Measurements from ENCODE around the gene RBPJL.
A peak's percentile ranks its signal among the peaks of the same experiment; 100 is the strongest.

RBPJL gene

DNA sequence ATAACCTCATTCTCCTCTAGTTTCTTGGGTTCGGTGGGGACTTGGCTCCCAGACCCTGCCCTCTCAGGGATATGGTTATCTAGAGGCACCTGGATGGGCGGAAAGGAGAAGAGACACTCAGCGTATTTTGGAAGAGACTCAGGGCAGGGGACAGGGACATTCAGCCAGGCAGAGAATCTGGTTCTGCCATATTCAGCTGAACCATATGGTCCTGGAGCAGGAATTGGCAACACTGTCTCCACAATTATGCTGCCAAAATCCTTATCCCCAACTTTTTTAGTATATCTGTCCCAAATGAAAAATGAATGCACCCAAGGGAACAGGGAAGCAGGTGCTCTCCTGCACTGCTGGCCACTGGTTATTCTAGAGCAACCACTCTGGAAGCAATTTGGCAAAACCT, 23.8 kb downstream of the RBPJL start:
- no peak overlapping the region for H3K4me3 ChIP-seq (replicated peaks; ENCODE audit: low read depth, low read length)
- TF ChIP-seq, protein P1, sequence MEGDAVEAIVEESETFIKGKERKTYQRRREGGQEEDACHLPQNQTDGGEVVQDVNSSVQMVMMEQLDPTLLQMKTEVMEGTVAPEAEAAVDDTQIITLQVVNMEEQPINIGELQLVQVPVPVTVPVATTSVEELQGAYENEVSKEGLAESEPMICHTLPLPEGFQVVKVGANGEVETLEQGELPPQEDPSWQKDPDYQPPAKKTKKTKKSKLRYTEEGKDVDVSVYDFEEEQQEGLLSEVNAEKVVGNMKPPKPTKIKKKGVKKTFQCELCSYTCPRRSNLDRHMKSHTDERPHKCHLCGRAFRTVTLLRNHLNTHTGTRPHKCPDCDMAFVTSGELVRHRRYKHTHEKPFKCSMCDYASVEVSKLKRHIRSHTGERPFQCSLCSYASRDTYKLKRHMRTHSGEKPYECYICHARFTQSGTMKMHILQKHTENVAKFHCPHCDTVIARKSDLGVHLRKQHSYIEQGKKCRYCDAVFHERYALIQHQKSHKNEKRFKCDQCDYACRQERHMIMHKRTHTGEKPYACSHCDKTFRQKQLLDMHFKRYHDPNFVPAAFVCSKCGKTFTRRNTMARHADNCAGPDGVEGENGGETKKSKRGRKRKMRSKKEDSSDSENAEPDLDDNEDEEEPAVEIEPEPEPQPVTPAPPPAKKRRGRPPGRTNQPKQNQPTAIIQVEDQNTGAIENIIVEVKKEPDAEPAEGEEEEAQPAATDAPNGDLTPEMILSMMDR (IDR thresholded peaks at IDR 0.05; ENCODE audit: low read depth, low read length, missing control alignments): no peak
- no peak for DNase-seq (ENCODE audit: extremely low read depth, low read depth)

DNA sequence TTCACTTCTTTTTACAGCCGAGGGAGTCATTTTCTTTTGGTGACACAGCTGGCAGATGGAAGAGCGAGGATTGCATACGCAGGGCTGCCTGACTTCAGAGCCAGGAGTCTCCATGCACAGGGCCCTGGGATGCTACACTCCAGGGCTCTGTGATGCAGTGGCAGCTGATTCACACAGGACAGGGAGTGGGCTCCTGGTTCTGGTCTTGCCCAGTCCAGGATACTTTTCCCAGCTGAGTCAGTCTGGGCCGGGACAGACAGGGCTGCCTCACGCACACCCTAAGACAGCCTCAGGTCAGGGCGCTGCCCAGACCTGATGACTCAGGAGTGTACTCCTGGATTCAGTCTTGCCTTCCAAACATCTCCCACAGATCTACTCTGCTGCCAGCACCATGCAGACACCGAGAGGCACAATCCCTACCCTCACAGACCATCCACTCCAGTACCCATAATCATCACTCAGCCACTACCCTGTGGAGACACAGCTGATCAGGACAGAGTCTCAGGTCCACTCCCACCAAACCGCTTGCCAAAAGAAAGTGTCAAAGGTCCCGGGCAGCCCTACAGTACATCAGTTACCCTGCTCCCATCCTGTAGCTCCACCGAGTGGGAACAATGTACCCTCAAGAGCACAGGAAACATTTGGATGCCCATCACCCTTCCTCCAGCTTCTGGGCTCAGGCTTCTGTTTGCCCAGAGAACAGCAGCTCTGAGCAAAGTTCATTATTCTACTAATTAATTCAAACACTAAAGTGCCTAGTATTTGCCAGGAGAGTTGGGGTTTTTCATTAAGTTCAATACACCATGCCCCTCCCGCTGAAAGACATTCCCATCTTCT, 30.1 kb downstream of the RBPJL start:
- H3K4me3 ChIP-seq (replicated peaks; ENCODE audit: low read depth, low read length): no peak overlapping the region
- TF ChIP-seq, protein P1 (IDR thresholded peaks at IDR 0.05; ENCODE audit: low read depth, low read length, missing control alignments): no peak
- DNase-seq (ENCODE audit: extremely low read depth, low read depth): peak; percentile 54

DNA sequence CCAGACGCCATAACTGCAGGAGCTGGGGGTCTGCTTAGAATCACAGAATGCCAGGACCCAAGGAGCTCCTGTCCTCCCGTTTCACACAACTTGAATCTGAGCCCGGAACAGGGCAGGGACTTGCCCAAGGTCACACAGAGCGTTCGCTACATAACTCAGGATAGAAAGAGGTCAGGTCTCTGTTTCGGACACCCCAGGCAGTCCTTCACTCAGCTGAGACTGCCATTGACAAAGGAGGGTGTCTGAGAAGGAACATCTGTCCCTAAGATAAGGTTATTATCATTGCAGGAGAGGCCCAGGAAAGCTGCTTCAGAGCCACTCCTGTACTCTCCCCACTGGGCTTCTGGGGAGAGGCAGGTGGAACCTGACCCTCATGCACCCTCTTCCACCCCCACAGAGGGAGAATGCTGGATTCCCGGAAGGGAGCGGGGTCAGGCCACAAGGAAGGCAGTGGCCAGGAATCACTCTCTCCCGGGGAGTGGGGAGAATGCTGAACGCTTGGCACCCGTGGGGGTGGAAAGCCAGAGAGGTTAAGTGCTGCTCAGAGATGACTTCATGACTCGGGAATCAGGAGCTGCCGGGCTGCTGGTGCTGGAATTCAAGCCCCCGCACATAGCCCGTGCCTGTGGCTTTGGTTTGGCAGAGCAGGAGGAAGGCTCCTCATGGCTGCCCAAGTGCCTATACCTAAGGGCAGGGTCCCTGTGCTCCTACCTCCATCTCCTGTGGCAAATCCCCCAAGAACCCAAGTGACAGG, 30.9 kb downstream of the RBPJL start:
- no peak overlapping the region for H3K4me3 ChIP-seq (replicated peaks; ENCODE audit: low read depth, low read length)
- DNase-seq (ENCODE audit: extremely low read depth, low read depth): peak; percentile 66

DNA sequence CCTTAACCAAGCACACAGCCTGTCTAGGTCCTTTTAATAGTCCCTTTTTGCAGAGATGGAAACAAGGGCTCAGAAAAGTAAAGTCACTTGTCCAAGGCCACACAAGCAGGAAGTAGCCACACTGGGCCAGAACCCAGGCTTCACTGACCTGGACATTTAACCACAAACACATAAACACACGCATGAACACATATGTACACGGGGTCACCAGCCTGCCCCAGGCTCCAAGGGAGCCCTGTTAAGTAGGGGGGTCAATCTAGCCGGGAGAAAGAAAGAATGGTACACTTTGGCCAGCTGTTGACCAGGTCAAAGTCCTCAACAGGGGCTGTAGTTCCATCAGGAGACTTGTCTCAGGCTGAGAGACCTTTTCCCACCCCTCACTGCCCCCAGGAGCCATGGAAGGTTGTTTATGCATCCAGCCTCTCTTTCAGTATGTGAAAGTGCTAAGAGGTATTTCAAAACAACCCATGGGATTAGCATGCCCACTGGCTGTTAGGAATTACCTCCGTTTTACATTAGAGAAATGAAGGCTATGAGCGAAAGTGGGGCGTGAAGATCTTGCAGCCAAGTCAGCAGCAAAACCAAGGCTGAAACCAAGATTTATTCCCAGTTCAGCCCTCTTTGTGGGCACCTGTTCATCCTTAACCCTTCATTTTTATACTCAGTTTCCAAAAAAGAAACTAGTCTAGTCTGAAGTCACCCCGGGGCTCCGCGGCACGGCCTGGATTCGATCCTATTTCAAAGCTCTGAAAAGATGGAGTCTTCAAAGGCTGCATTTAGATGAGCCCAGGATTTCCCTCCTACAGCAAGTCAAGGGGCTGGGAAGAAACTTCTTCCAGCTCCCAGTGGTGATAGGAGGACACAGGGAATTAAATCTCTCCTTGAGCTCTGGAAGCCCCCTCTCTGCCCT, 31.7 kb downstream of the RBPJL start:
- no peak for DNase-seq (ENCODE audit: extremely low read depth, low read depth)
- H3K4me3 ChIP-seq (replicated peaks; ENCODE audit: low read depth, low read length): no peak overlapping the region
- TF ChIP-seq, protein P1 (IDR thresholded peaks at IDR 0.05; ENCODE audit: low read depth, low read length, missing control alignments): no peak

More for the DNA sequence above, 30.9 kb downstream of the RBPJL start:
- TF ChIP-seq, protein P1 (IDR thresholded peaks at IDR 0.05; ENCODE audit: low read depth, low read length, missing control alignments): no peak

DNA sequence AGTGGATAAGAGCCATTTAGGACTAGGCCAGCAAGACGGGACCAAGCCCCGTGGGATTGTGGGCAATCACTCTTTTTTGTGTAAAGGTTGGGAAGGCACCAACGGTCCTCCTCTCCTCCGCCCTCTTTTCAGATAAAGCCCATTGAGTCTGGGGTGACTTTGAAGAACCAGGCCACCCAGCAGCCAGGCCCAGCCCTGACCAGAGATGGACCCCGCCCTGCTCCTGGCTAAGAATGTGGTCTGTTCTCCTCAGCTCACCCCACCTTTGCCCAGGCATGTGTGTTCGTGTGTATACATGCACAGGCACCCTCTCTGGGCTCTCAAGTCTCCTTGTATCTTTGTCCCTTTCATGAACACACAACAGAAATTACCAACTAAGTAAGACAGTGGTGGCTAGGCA, 32.4 kb downstream of the RBPJL start:
- DNase-seq (ENCODE audit: extremely low read depth, low read depth): no peak
- TF ChIP-seq, protein P1 (IDR thresholded peaks at IDR 0.05; ENCODE audit: low read depth, low read length, missing control alignments): no peak
- H3K4me3 ChIP-seq (replicated peaks; ENCODE audit: low read depth, low read length): no peak overlapping the region

DNA sequence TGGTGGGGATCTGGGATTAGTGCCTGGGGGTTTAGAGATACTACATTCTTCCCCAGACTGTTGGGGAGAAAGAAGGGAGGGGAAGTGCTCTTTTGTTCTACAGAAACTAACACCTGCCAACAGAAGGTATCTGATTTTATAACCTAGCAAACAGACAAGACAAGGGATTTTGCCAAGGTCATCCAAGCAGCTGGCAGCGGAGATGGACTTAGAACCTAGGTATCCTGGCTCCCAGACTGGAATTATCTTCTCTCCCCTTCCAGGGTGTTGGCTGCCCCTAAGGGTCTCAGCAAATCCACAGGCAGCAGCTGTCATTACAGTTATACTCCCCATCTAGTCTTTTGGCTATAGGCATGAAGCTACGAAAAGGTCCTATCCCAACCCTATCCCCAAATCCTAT, 33.2 kb downstream of the RBPJL start:
- TF ChIP-seq, protein P1 (IDR thresholded peaks at IDR 0.05; ENCODE audit: low read depth, low read length, missing control alignments): no peak
- no peak for DNase-seq (ENCODE audit: extremely low read depth, low read depth)
- H3K4me3 ChIP-seq (replicated peaks; ENCODE audit: low read depth, low read length): no peak overlapping the region
